ENCODE data around the gene NOLC1. TPM values are rescaled to one million over a fixed set of nuclear protein-coding genes. Genes with fewer than 3 reads are reported as not detected.

NOLC1 gene
- total and polyA plus RNA-seq, 10 of the 15 experiments (the other 5 are each of a cell fraction or from before 2014, with no cell fraction given): 91.7 to 244 (median 128) TPM

- TF ChIP-seq E2F4 (IDR thresholded peaks at IDR 0.05; ENCODE audit: low read depth, low read length): no peak
- no peak for TF ChIP-seq ZBED1 (IDR thresholded peaks at IDR 0.05; ENCODE audit: borderline replicate concordance)
- TF ChIP-seq, protein P1, sequence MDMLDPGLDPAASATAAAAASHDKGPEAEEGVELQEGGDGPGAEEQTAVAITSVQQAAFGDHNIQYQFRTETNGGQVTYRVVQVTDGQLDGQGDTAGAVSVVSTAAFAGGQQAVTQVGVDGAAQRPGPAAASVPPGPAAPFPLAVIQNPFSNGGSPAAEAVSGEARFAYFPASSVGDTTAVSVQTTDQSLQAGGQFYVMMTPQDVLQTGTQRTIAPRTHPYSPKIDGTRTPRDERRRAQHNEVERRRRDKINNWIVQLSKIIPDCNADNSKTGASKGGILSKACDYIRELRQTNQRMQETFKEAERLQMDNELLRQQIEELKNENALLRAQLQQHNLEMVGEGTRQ (IDR thresholded peaks at IDR 0.05; ENCODE audit: borderline replicate concordance, low read depth, low read length): no peak
- TF ChIP-seq HDAC6 (IDR thresholded peaks at IDR 0.05; ENCODE audit: unreplicated experiment): no peak
- TF ChIP-seq RB1 (IDR thresholded peaks at IDR 0.05; ENCODE audit: borderline replicate concordance): no peak
- no peak for TF ChIP-seq ZNF384 (IDR thresholded peaks at IDR 0.05; ENCODE audit: borderline replicate concordance, low read depth, low read length)
- no peak for TF ChIP-seq HDAC2 (IDR thresholded peaks at IDR 0.05)
Observed at GRCh38 chr10:102175415-102175814, 23.2 kb downstream of the NOLC1 start (continued).

DNA sequence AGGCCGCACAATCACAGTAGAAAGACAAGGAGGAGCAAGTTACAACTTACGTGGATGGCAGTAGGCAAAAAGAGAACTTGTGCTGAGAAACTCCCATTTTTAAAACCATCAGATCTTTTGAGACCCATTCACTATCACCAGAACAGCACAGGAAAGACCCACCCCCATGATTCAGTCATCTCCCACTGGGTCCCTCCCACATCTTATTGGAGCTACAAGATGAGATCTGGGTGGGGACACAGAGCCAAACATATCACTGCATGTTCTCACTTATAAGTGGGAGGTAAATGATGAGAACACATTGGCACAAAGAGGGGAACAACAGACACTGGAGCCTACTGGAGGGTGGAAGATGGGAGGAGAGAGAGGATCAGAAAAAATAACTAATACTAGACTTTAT, 32.4 kb downstream of the NOLC1 start:
- Histone ChIP-seq H3K4me2 (ENCODE audit: control insufficient read depth, insufficient read depth) (no peak overlapping the region), H3K9me3 (replicated peaks; ENCODE audit: control insufficient read depth, insufficient read depth, low read length) (peaks cover 5% of the 10 kb centered on the region; the same call in 1 of the 3 replicates), H3K79me2 (ENCODE audit: control insufficient read depth, insufficient read depth, low read length) (no peaks in the 10 kb centered on the region), H4K20me1 (ENCODE audit: control insufficient read depth, insufficient read depth) (no peaks in the 10 kb centered on the region), H3K9ac (ENCODE audit: control insufficient read depth, insufficient read depth, low read length) (no peak overlapping the region), H3K4me3 (no peak overlapping the region), H3K27ac (ENCODE audit: control insufficient read depth, insufficient read depth) (no peak overlapping the region), H3K4me1 (ENCODE audit: control insufficient read depth, insufficient read depth, low read length) (peaks cover 11% of the 10 kb centered on the region), H3K27me3 (replicated peaks in 1 of 2; ENCODE audit: control insufficient read depth in 2 of 2, insufficient read depth in 2 of 2, low read length in 1 of 2) (no peaks in the 10 kb centered on the region), H2AFZ (ENCODE audit: control insufficient read depth, low read depth, low read length) (no peak overlapping the region), H3K36me3 (ENCODE audit: control insufficient read depth in 2 of 2, insufficient read depth in 2 of 2, low read length in 1 of 2) (no peaks in the 10 kb centered on the region)
- ChIA-PET RAD21 (ENCODE audit: unreplicated experiment) (no interaction called here), POLR2A (interaction anchor here (0.6 kb wide), 1 partner anchor 219 kb away, joined by 3 read pairs; no protein-coding TSS in a partner anchor), CTCF (interaction anchor here (0.9 to 6.6 kb wide), 3 partner anchors 15 to 168 kb away, joined by 3 to 61 read pairs (median 3); no protein-coding TSS in a partner anchor), SMC1A (ENCODE audit: uncharacterized antibody, unreplicated experiment) (no interaction called here)
- TF ChIP-seq CBX5 (IDR thresholded peaks at IDR 0.05; ENCODE audit: low read depth): no peak
- no peak for TF ChIP-seq SIN3A (IDR thresholded peaks at IDR 0.05; ENCODE audit: low read depth, low read length)
- no peak for TF ChIP-seq HCFC1 (IDR thresholded peaks at IDR 0.05; ENCODE audit: low read length)
- TF ChIP-seq CEBPZ (IDR thresholded peaks at IDR 0.05; ENCODE audit: low read depth, low read length): no peak
- TF ChIP-seq IRF3 (IDR thresholded peaks at IDR 0.05): no peak
- no peak for TF ChIP-seq ATF7 (IDR thresholded peaks at IDR 0.05; ENCODE audit: low read depth)
- TF ChIP-seq FOXM1 (IDR thresholded peaks at IDR 0.05; ENCODE audit: low read depth, low read length): no peak
- TF ChIP-seq SMC3 (IDR thresholded peaks at IDR 0.05; ENCODE audit: borderline replicate concordance, low read length): no peak
- TF ChIP-seq JUND (IDR thresholded peaks at IDR 0.05; ENCODE audit: low read depth, low read length): no peak
- WGBS (ENCODE audit: insufficient coverage, insufficient replicate concordance, low lambda C conversion rate, missing lambda C conversion rate): 44% methylated on average over 2 of the region's 2 CpGs
- intact Hi-C loops (cut with micrococcal nuclease; ENCODE audit: unreplicated experiment) (no loop called here), in situ Hi-C loops (cut with MboI) (no loop called here)
- BruUV-seq (replicated peaks): no TSS peak
- DNase-seq (ENCODE audit: low read depth, low spot score) (no peak), FAIRE-seq (no peak), ATAC-seq (no peak)
